Stimulated activated CD4-positive, alpha-beta T cell treated with anti-CD3 and anti-CD28 coated beads, Interleukin-4, amount 100 ng/mL, for 1 hour (primary cell): ENCODE results near the gene UNC5A.
"Not testable (repeated sequence)": the region's sequence is repeated elsewhere in the genome, so short reads cannot be mapped to it uniquely, and the experiment has no call there.

Experiments
- DNase-seq: peaks from one replicate; pipeline ENCODE4 v3.0.0-alpha.2; 2020

The UNC5A gene

GRCh38 chr5:176866707-176867310 is 56.5 kb downstream of the UNC5A start:
- no peak for DNase-seq

GRCh38 chr5:176868126-176868525 is 57.8 kb downstream of the UNC5A start:
- no peak for DNase-seq

GRCh38 chr5:176868731-176869130 is 58.4 kb downstream of the UNC5A start:
- no peak for DNase-seq

- no peak for DNase-seq
Measured at GRCh38 chr5:176869501-176870109, 59.2 kb downstream of the UNC5A start.

GRCh38 chr5:176870110-176870591 is 59.8 kb downstream of the UNC5A start:
- DNase-seq = no peak

- DNase-seq = not testable (repeated sequence)
Measured at GRCh38 chr5:176870644-176871043, 60.3 kb downstream of the UNC5A start.

- not testable (repeated sequence) for DNase-seq
Measured at GRCh38 chr5:176872586-176872985, 62.2 kb downstream of the UNC5A start.

GRCh38 chr5:176873011-176873410 is 62.7 kb downstream of the UNC5A start:
- DNase-seq = not testable (repeated sequence)

- no peak for DNase-seq
Measured at GRCh38 chr5:176873541-176874172, 63.3 kb downstream of the UNC5A start.

- no peak for DNase-seq
Measured at GRCh38 chr5:176874198-176874780, 63.9 kb downstream of the UNC5A start.

- DNase-seq = no peak
Measured at GRCh38 chr5:176875014-176875550, 64.7 kb downstream of the UNC5A start.

- no peak for DNase-seq
Measured at GRCh38 chr5:176875783-176876505, 65.6 kb downstream of the UNC5A start.

GRCh38 chr5:176876506-176877431 is 66.4 kb downstream of the UNC5A start:
- DNase-seq = no peak

GRCh38 chr5:176877793-176878331 is 67.5 kb downstream of the UNC5A start:
- DNase-seq = no peak

- no peak for DNase-seq
Measured at GRCh38 chr5:176878463-176878862, 68.1 kb downstream of the UNC5A start.

- DNase-seq = no peak
Measured at GRCh38 chr5:176878906-176879662, 68.7 kb downstream of the UNC5A start.

- DNase-seq = no peak
Measured at GRCh38 chr5:176879663-176880361, 69.5 kb downstream of the UNC5A start.

GRCh38 chr5:176880366-176881020 is 70.1 kb downstream of the UNC5A start:
- no peak for DNase-seq

GRCh38 chr5:176881021-176881749 is 70.8 kb downstream of the UNC5A start:
- DNase-seq = no peak
